ENCODE measurements around the gene ZNF85.

- TF ChIP-seq, protein P1, sequence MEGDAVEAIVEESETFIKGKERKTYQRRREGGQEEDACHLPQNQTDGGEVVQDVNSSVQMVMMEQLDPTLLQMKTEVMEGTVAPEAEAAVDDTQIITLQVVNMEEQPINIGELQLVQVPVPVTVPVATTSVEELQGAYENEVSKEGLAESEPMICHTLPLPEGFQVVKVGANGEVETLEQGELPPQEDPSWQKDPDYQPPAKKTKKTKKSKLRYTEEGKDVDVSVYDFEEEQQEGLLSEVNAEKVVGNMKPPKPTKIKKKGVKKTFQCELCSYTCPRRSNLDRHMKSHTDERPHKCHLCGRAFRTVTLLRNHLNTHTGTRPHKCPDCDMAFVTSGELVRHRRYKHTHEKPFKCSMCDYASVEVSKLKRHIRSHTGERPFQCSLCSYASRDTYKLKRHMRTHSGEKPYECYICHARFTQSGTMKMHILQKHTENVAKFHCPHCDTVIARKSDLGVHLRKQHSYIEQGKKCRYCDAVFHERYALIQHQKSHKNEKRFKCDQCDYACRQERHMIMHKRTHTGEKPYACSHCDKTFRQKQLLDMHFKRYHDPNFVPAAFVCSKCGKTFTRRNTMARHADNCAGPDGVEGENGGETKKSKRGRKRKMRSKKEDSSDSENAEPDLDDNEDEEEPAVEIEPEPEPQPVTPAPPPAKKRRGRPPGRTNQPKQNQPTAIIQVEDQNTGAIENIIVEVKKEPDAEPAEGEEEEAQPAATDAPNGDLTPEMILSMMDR (IDR thresholded peaks at IDR 0.05) = no peak
- TF ChIP-seq POLR2A (IDR thresholded peaks at IDR 0.05) = no peak
These were observed 76.8 kb downstream of the ZNF85 start for GRCh38 chr19:20999731-21000352.

All from lower leg skin (tissue), 3 donors.